Measurements from ENCODE around the gene KLHL20. TPM values are rescaled to one million over a fixed set of nuclear protein-coding genes. Genes with fewer than 3 reads are reported as not detected.

Gene KLHL20
- total and polyA plus RNA-seq, 2 donors from 2014 or later: 6.2 to 23.5 TPM

- Histone ChIP-seq H3K4me3 (ENCODE audit: low read length in 3 of 3) (no peak overlapping the region), H3K27ac (ENCODE audit: low read depth in 2 of 2, low read length in 2 of 2) (no peak overlapping the region), H3K9ac (ENCODE audit: low read length in 3 of 3) (no peak overlapping the region), H3K9me3 (ENCODE audit: control insufficient read depth in 2 of 3, insufficient read depth in 1 of 3, low read length in 3 of 3) (no peaks in the 10 kb centered on the region), H3K4me1 (ENCODE audit: control insufficient read depth in 2 of 3, insufficient read depth in 2 of 3, low read depth in 1 of 3, low read length in 3 of 3) (peaks cover 2 to 5% (median 4%) of the 10 kb centered on the region in 3 donors), H3K27me3 (ENCODE audit: control insufficient read depth, insufficient read depth, low read length) (no peaks in the 10 kb centered on the region), H3K36me3 (ENCODE audit: control insufficient read depth in 2 of 3, insufficient read depth in 3 of 3, low read length in 3 of 3) (peaks cover 0 to 3% (median 0%) of the 10 kb centered on the region in 3 donors)
- FAIRE-seq (no peak), DNase-seq (no peak)
- intact Hi-C loops (cut with DNase I): no loop called here
- TF ChIP-seq CTCF (IDR thresholded peaks at IDR 0.05; ENCODE audit: borderline replicate concordance, extremely low read depth, insufficient read depth): no peak
Measured at GRCh38 chr1:173818459-173818858, 103.7 kb downstream of the KLHL20 start.

- Histone ChIP-seq H3K27me3 (ENCODE audit: control insufficient read depth, insufficient read depth, low read length) (no peaks in the 10 kb centered on the region), H3K9me3 (ENCODE audit: control insufficient read depth in 2 of 3, insufficient read depth in 1 of 3, low read length in 3 of 3) (no peaks in the 10 kb centered on the region), H3K4me1 (ENCODE audit: control insufficient read depth in 2 of 3, insufficient read depth in 2 of 3, low read depth in 1 of 3, low read length in 3 of 3) (peaks cover 6 to 7% (median 6%) of the 10 kb centered on the region in 3 donors), H3K27ac (ENCODE audit: low read depth in 2 of 2, low read length in 2 of 2) (no peak overlapping the region), H3K9ac (ENCODE audit: low read length in 3 of 3) (no peak overlapping the region), H3K36me3 (ENCODE audit: control insufficient read depth in 2 of 3, insufficient read depth in 3 of 3, low read length in 3 of 3) (peaks cover 0 to 3% (median 0%) of the 10 kb centered on the region in 3 donors), H3K4me3 (ENCODE audit: low read length in 3 of 3) (no peak overlapping the region)
- intact Hi-C loops (cut with DNase I): no loop called here
- DNase-seq (no peak), FAIRE-seq (no peak)
- TF ChIP-seq CTCF (IDR thresholded peaks at IDR 0.05; ENCODE audit: borderline replicate concordance, extremely low read depth, insufficient read depth): no peak
Measured at GRCh38 chr1:173821680-173822079, 106.9 kb downstream of the KLHL20 start.

GRCh38 chr1:173823781-173824314 lies 109.1 kb downstream of the KLHL20 start:
- Histone ChIP-seq H3K36me3 (ENCODE audit: control insufficient read depth in 2 of 3, insufficient read depth in 3 of 3, low read length in 3 of 3) (no peaks in the 10 kb centered on the region), H3K27ac (ENCODE audit: low read depth in 2 of 2, low read length in 2 of 2) (peak overlapping the region in 1 of 2 donors; percentile 1), H3K9me3 (ENCODE audit: control insufficient read depth in 2 of 3, insufficient read depth in 1 of 3, low read length in 3 of 3) (no peaks in the 10 kb centered on the region), H3K27me3 (ENCODE audit: control insufficient read depth, insufficient read depth, low read length) (no peaks in the 10 kb centered on the region), H3K4me1 (ENCODE audit: control insufficient read depth in 2 of 3, insufficient read depth in 2 of 3, low read depth in 1 of 3, low read length in 3 of 3) (peaks cover 6 to 7% (median 6%) of the 10 kb centered on the region in 3 donors), H3K4me3 (ENCODE audit: low read length in 3 of 3) (peak overlapping the region; percentile 94 to 98 (median 98)), H3K9ac (ENCODE audit: low read length in 3 of 3) (peak overlapping the region; percentile 59 to 95 (median 60))
- DNase-seq: no peak
- intact Hi-C loops (cut with DNase I): no loop called here
- no peak for TF ChIP-seq CTCF (IDR thresholded peaks at IDR 0.05; ENCODE audit: borderline replicate concordance, extremely low read depth, insufficient read depth)
- no peak for FAIRE-seq

All from kidney (tissue), 14 donors.